SU-DHL-6 (cell line): ENCODE results near the gene PDE3A.

Source experiments
- H2AFZ ChIP-seq: fragments of 200-600 bp; sonication (generic); 2 replicates; pipeline ENCODE4 v1.6.1; 2014; ENCODE audit warnings: low read depth, mild to moderate bottlenecking, moderate library complexity, mixed read lengths, antibody characterized with exemption, low read length; ENCODE audit not compliant: severe bottlenecking
- H3F3A ChIP-seq: fragments of 200-600 bp; shearing (Covaris generic); 2 replicates; pipeline ENCODE4 v1.6.0; 2016; ENCODE audit warnings: antibody characterized with exemption, mild to moderate bottlenecking; ENCODE audit not compliant: insufficient read depth
- H3K27ac ChIP-seq: fragments of 200-600 bp; sonication (generic); 2 replicates; pipeline ENCODE4 v1.5.1; 2016; ENCODE audit warnings: low read depth, mild to moderate bottlenecking, low read length, moderate library complexity, mixed read lengths
- H3K27me3 ChIP-seq: fragments of 200-600 bp; sonication (generic), shearing (Covaris generic); 2 replicates; pipeline ENCODE4 v1.6.0; 2014; ENCODE audit warnings: mild to moderate bottlenecking, low read length
- H3K36me3 ChIP-seq: fragments of 200-600 bp; sonication (generic); 2 replicates; pipeline ENCODE4 v1.6.1; 2014; ENCODE audit warnings: mild to moderate bottlenecking, low read length, mixed read lengths
- H3K4me2 ChIP-seq: fragments of 300-600, 200-600 bp; shearing (Covaris generic), sonication (generic); 2 replicates; pipeline ENCODE4 v1.6.0; 2014; ENCODE audit warnings: low read length, low read depth, mild to moderate bottlenecking; ENCODE audit not compliant: poor library complexity, severe bottlenecking
- H3K4me3 ChIP-seq: fragments of 200-600 bp; sonication (generic); 2 replicates; pipeline ENCODE4 v1.5.1; 2014; ENCODE audit warnings: antibody characterized with exemption, low read length, mild to moderate bottlenecking, mixed read lengths; ENCODE audit not compliant: insufficient read depth, poor library complexity, severe bottlenecking
- H3K79me2 ChIP-seq: fragments of 200-600 bp; sonication (generic); 2 replicates; pipeline ENCODE4 v1.6.1; 2014; ENCODE audit warnings: mild to moderate bottlenecking, low read length, moderate library complexity; ENCODE audit not compliant: insufficient read depth
- H3K9ac ChIP-seq: fragments of 200-600 bp; sonication (generic); 2 replicates; pipeline ENCODE4 v1.7.0; 2014; ENCODE audit warnings: mild to moderate bottlenecking, low read length
- H3K9me2 ChIP-seq: fragments of 200-600 bp; sonication (generic); replicated peaks from 2 replicates; pipeline ENCODE4 v1.6.1; 2014; ENCODE audit warnings: low read length; ENCODE audit not compliant: insufficient read depth
- H3K9me3 ChIP-seq: fragments of 200-600 bp; sonication (generic); 2 replicates; pipeline ENCODE4 v1.6.1; 2014; ENCODE audit warnings: low read length, mixed read lengths; ENCODE audit not compliant: insufficient read depth
- H4K20me1 ChIP-seq: fragments of 200-600 bp; sonication (generic); 2 replicates; pipeline ENCODE4 v1.6.1; 2014; ENCODE audit warnings: low read depth, mild to moderate bottlenecking, antibody characterized with exemption, low read length, moderate library complexity, mixed read lengths
- CTCF ChIP-seq: fragments of 200-600 bp; sonication (generic); IDR thresholded peaks from one replicate; pipeline ENCODE4 v1.5.1; 2017; ENCODE audit warnings: antibody characterized with exemption, mild to moderate bottlenecking, low read length, moderate library complexity; ENCODE audit not compliant: insufficient read depth, poor library complexity, severe bottlenecking
- EZH2phosphoT487 ChIP-seq: fragments of 200-600 bp; sonication (generic), shearing (Covaris generic); conservative IDR thresholded peaks from 2 replicates; pipeline ENCODE4 v1.6.1; 2018; ENCODE audit warnings: mild to moderate bottlenecking, antibody characterized with exemption, low read length, moderate library complexity, mixed read lengths

The PDE3A gene

DNA sequence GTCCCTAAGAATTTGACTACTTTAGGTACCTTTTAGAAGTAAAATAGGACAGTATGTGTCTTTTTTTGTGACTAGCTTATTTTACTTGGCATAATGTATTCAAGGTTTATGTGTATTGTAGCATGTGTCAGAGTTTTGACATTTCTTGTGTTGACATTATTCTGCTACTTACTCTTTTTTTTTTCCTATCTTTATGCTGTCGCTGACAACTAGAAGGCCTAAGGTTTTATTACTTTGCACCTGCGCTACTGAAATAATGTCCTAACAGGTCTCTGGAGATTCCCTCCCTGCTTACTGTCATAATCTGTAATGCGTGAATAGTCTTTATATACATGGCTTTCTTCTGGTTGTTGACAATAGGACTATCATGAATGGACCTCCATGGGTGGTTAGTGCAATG is 43.0 kb downstream of the PDE3A start:
- no peak overlapping the region for H3K27ac ChIP-seq
- no peaks in the 10 kb centered on the region for H3K79me2 ChIP-seq

DNA sequence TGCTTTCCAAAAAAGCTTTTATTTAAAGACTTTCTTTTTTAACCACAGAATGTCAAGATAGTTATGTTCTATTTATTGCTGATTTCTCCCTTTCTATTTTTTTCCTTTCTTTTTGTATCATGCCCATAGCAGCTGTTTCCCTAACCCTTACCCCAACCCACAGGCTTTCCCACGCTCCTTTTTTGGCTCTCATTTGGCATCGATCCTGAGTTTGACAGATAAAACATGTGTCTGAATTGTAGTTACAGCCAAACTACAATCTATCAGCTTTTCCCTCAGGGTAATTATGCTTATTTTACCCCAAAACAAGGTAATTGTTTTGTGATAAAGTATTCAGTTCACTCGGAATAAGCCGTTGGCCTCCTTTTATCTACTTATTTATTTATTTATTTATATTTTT is 46.7 kb downstream of the PDE3A start:
- TF ChIP-seq CTCF (no peak), EZH2phosphoT487 (no peak)
- Histone ChIP-seq H4K20me1 (no peaks in the 10 kb centered on the region), H3K79me2 (no peaks in the 10 kb centered on the region), H3K9ac (no peak overlapping the region), H3K9me2 (no peaks in the 10 kb centered on the region), H3K4me3 (no peak overlapping the region), H2AFZ (no peak overlapping the region), H3K27ac (no peak overlapping the region), H3K27me3 (no peaks in the 10 kb centered on the region), H3F3A (no peaks in the 10 kb centered on the region), H3K36me3 (no peaks in the 10 kb centered on the region), H3K4me2 (no peak overlapping the region), H3K9me3 (no peaks in the 10 kb centered on the region)

More for the DNA sequence above, 43.0 kb downstream of the PDE3A start:
- Histone ChIP-seq H4K20me1 (no peaks in the 10 kb centered on the region), H3K4me2 (no peak overlapping the region), H2AFZ (no peak overlapping the region), H3K36me3 (no peaks in the 10 kb centered on the region), H3F3A (no peaks in the 10 kb centered on the region), H3K9ac (no peak overlapping the region), H3K9me2 (no peaks in the 10 kb centered on the region), H3K27me3 (no peaks in the 10 kb centered on the region), H3K4me3 (no peak overlapping the region), H3K9me3 (no peaks in the 10 kb centered on the region)
- TF ChIP-seq EZH2phosphoT487 (no peak), CTCF (no peak)

DNA sequence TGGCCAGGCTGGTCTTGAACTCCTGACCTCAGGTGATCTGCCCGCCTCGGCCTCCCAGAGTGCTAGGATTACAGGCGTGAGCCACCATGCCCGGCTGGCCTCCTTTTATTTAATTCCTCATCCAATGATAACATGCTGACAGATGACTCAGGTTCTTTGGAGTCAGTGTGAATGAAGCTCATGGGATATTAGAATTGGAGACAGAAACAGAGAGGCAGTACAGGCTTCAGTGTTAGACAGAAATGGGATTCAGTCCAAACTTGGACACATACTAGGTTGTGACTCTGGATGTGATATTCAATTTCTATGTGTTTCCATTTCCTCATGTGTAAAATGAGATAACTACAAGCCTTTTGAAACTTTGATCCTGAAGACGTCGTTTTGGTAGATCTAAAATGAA is 47.3 kb downstream of the PDE3A start:
- Histone ChIP-seq H2AFZ (no peak overlapping the region), H3F3A (no peaks in the 10 kb centered on the region), H3K4me2 (no peak overlapping the region), H3K79me2 (no peaks in the 10 kb centered on the region), H3K9ac (no peak overlapping the region), H3K9me2 (no peaks in the 10 kb centered on the region), H3K27me3 (no peaks in the 10 kb centered on the region), H4K20me1 (no peaks in the 10 kb centered on the region), H3K9me3 (no peaks in the 10 kb centered on the region), H3K27ac (no peak overlapping the region), H3K4me3 (no peak overlapping the region), H3K36me3 (no peaks in the 10 kb centered on the region)
- TF ChIP-seq CTCF (no peak), EZH2phosphoT487 (no peak)

GRCh38 chr12:20420557-20420956 is 52.2 kb downstream of the PDE3A start:
- no peak overlapping the region for H3K4me3 ChIP-seq
- no peaks in the 10 kb centered on the region for H3K9me3 ChIP-seq
- TF ChIP-seq EZH2phosphoT487 (no peak), CTCF (no peak)

More at GRCh38 chr12:20420557-20420956, 52.2 kb downstream of the PDE3A start:
- H3K9me2 ChIP-seq: no peaks in the 10 kb centered on the region
- no peaks in the 10 kb centered on the region for H3K36me3 ChIP-seq
- H4K20me1 ChIP-seq: no peaks in the 10 kb centered on the region
- H3K27ac ChIP-seq: no peak overlapping the region
- no peak overlapping the region for H2AFZ ChIP-seq
- no peak overlapping the region for H3K9ac ChIP-seq
- no peak overlapping the region for H3K4me2 ChIP-seq
- H3K79me2 ChIP-seq: no peaks in the 10 kb centered on the region
- H3F3A ChIP-seq: no peaks in the 10 kb centered on the region
- H3K27me3 ChIP-seq: no peaks in the 10 kb centered on the region
